Psoas muscle (tissue), 8 donors: ENCODE measurements around the gene R3HDM1. TPM values are rescaled to one million over a fixed set of nuclear protein-coding genes. Genes with fewer than 3 reads are reported as not detected.
A peak's percentile ranks its signal among the peaks of the same experiment; 100 is the strongest.

ENCODE experiments used
- ATAC-seq, 4 donors: fragments of 200-7000 bp; cut with Tn5 transposase; one replicate each; pipeline ENCODE4 v1.9.1; 2020; ENCODE audit warnings: moderate library complexity in 3 of 4, mild to moderate bottlenecking in 2 of 4
- DNase-seq, 2 donors: peaks; one replicate each; pipeline ENCODE4 v3.0.0-alpha.2; 2020
- H3K27ac ChIP-seq: fragments of 200-600 bp; one replicate; pipeline ENCODE4 v1.8.0; 2022
- H3K27me3 ChIP-seq, 3 donors: fragments of 200-600 bp in 1 of 3; one replicate each; pipeline versions ENCODE4 v1.6.1 to v1.8.0; 2013 to 2022; ENCODE audit warnings: low read length in 2 of 3, mild to moderate bottlenecking in 2 of 3, moderate library complexity in 1 of 3; ENCODE audit not compliant: insufficient read depth in 3 of 3
- H3K36me3 ChIP-seq, 2 donors: fragments of 200-600 bp in 1 of 2; one replicate each; pipeline versions ENCODE4 v1.6.1 to v1.8.0; 2013 to 2022; ENCODE audit warnings: low read depth in 1 of 2, mild to moderate bottlenecking in 1 of 2, moderate library complexity in 1 of 2; ENCODE audit not compliant: insufficient read depth in 1 of 2
- H3K4me1 ChIP-seq: fragments of 200-600 bp; one replicate; pipeline ENCODE4 v1.8.0; 2022
- H3K4me3 ChIP-seq: fragments of 200-600 bp; one replicate; pipeline ENCODE4 v1.8.0; 2022; ENCODE audit warnings: mild to moderate bottlenecking
- H3K9me3 ChIP-seq: fragments of 200-600 bp; one replicate; pipeline ENCODE4 v1.8.0; 2022
- CTCF ChIP-seq: fragments of 200-600 bp; IDR thresholded peaks from one replicate; pipeline ENCODE4 v1.8.0; 2022; ENCODE audit warnings: antibody characterized with exemption
- WGBS, 3 donors: extraction: QIAGEN DNeasy Blood & Tissue Kit; methylation state at CpG; one replicate each; pipeline versions ENCODE4 v1.1.6 to v1.1.7; 2013; 5-methylcytosine and 5-hydroxymethylcytosine counted together
- intact Hi-C, 2 donors: fragments of 100-400 bp; cut with DNase I; formaldehyde crosslinking; loops; one replicate each; pipeline versions ENCODE4 v1.11.0 to v1.14.2; 2022
- polyA plus RNA-seq, 3 donors: library from polyadenylated mRNA; stranded (reverse); fragments of 200-250 nt; gene quantifications; one replicate each; pipeline ENCODE4 v1.2.3, GENCODE V29; 2013
- total RNA-seq, 4 donors: library from RNA; stranded (reverse); fragmentation: NEBNext Ultra II Directional in 2 of 4; extraction: Animal tissue kit (Norgen Biotek cat#: 25700) in 2 of 4; gene quantifications; one replicate each; pipeline versions ENCODE4 v1.2.1 to v1.2.4, GENCODE V29; 2021 to 2023
- donor health status: healthy with polysubstance abuse.
- donor health status: DM: no; HTN: no; CAD: no; lungs with moderate emphysema.
- donor health status: Bipolar disorder and iron deficiency.
- donor health status: healthy.
- donor health status: DM: yes; HTN: yes; CAD: no.
- donor health status: DM: no; HTN: no; CAD: no.
- donor health status: DM: no; HTN: no; CAD: no.
- donor health status: DM: yes; HTN: yes; CAD: no.

The R3HDM1 gene
- total and polyA plus RNA-seq, 7 donors = 4.6 to 25.3 (median 20.1) TPM

DNA sequence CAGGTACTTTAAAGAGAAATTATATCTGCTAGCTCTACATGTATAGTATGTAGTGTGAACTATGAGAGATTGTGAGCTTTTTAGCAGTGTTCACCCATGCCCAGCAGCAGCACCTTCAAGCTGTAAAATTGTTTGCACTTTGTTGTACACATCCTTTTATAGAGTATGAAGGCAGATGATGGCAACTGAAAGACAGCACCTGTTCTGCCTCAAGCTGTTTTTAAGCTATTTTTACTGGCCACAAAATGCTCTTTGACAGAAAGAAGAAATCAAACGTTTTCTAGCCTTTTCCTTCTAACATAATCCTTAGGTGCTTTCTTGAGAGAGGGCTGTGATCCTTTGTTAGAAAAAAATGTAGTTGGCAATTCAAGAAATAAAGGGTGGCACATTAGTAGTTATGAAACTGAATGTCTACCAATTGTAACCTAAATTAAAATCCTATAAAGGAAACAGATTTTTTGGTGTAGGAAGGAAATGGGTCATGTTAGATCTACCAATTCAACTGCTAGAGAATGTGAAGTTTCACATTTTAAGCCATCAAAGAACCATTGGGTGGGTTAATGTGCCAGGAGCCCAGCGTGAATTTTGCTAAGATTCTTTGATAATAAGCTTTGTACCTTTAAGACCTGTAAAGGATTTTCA, 59.5 kb downstream of the R3HDM1 start:
- H3K4me3 ChIP-seq = no peak overlapping the region
- H3K36me3 ChIP-seq = no peaks in the 10 kb centered on the region
- ATAC-seq = no peak
- no peak for DNase-seq
- no peaks in the 10 kb centered on the region for H3K27me3 ChIP-seq
- H3K4me1 ChIP-seq = peaks cover 6% of the 10 kb centered on the region
- WGBS, 3 donors = 52 to 64% (median 59%) methylated on average over 2 of the region's 2 CpGs
- peaks cover 6% of the 10 kb centered on the region for H3K9me3 ChIP-seq
- no peak for TF ChIP-seq CTCF
- intact Hi-C loops = loop anchor here in 1 of 2 donors (10.0 kb wide), 1 partner anchor 116 kb away; no protein-coding TSS in a partner anchor
- no peak overlapping the region for H3K27ac ChIP-seq

DNA sequence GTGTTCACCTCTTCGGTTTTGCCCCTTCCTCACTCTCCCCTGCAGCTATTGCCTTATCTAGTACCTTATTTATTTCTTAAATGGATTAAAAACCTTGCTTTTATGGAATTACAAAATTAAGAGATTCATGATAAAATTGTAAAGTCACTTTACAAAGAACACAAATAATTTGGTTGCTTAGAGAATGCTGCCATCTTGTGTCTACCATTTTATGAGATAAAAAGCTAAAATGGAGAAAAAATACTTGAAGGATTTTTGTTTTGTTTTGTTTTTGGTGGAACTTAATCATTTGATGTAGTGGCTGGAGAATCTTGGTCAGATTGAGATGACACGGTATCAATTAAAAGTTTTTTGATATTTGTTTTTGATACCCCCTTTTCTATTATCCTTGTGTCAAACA, 69.6 kb downstream of the R3HDM1 start:
- Histone ChIP-seq H3K27ac (no peak overlapping the region), H3K27me3 (no peaks in the 10 kb centered on the region), H3K9me3 (no peaks in the 10 kb centered on the region), H3K4me3 (no peak overlapping the region), H3K36me3 (peaks cover 0 to 33% of the 10 kb centered on the region in 2 donors), H3K4me1 (peaks cover 4% of the 10 kb centered on the region)
- ATAC-seq = no peak
- peak; percentile 26 for TF ChIP-seq CTCF
- intact Hi-C loops = loop anchor here in 1 of 2 donors (5.0 kb wide), 1 partner anchor 129 kb away; no protein-coding TSS in a partner anchor
- 88 to 92% (median 89%) methylated on average over 2 of the region's 2 CpGs for WGBS, 3 donors
- no peak for DNase-seq

- 78 to 88% (median 78%) methylated on average over 7 of the region's 7 CpGs for WGBS, 3 donors
- Histone ChIP-seq H3K27me3 (no peaks in the 10 kb centered on the region), H3K27ac (no peak overlapping the region), H3K36me3 (peaks cover 0 to 40% of the 10 kb centered on the region in 2 donors), H3K9me3 (no peaks in the 10 kb centered on the region), H3K4me1 (no peaks in the 10 kb centered on the region), H3K4me3 (no peak overlapping the region)
- intact Hi-C loops = loop anchor here in 1 of 2 donors (5.0 kb wide), 1 partner anchor 131 kb away; no protein-coding TSS in a partner anchor
- TF ChIP-seq CTCF = no peak
- no peak for DNase-seq
- ATAC-seq = no peak
These were observed 72.3 kb downstream of the R3HDM1 start for GRCh38 chr2:135603543-135603942.

DNA sequence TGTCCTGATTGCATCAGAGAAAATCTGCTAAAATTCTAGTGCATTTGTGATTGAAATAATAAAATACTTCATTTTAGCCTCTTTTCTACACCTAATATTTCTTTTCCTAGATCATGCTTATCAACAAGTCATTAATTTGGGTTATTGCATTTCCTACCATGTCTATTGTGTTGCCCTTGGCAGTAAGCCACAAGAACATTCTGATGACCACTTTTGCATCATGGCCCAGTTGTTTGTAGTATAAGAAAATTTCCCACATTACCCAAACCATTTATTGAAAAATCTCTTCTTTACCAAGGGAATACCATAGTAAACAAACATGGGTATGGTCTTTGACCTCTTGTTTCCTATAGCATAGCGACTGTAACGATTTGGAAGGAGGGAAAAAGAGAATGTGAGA, 76.3 kb downstream of the R3HDM1 start:
- no peak for DNase-seq
- Histone ChIP-seq H3K27ac (no peak overlapping the region), H3K27me3 (no peaks in the 10 kb centered on the region), H3K9me3 (no peaks in the 10 kb centered on the region), H3K4me1 (no peaks in the 10 kb centered on the region), H3K4me3 (no peak overlapping the region), H3K36me3 (peaks cover 0 to 39% of the 10 kb centered on the region in 2 donors)
- ATAC-seq = no peak
- no peak for TF ChIP-seq CTCF
- intact Hi-C loops = no loop called here
- 88 to 95% (median 92%) methylated on average over 2 of the region's 2 CpGs for WGBS, 3 donors

DNA sequence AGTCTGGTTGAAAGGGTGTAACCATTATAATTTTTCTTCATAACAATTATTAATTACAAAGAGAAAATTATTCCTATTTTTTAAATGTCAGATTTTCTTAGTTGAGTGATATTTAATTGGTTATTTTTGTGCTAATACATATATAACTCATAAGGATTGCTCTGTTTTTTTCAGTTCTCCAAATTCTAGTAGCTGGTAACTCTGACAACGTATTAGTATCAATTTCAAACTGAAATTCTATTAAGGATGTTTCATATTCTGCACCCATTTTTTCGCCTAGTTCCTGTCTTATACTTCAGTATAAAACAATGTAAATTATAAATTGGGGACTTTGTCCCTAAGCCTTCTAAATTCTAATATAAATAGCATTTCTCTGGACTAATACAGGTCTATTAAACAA, 81.0 kb downstream of the R3HDM1 start:
- no peak for ATAC-seq
- Histone ChIP-seq H3K4me3 (no peak overlapping the region), H3K4me1 (no peaks in the 10 kb centered on the region), H3K27ac (no peak overlapping the region), H3K27me3 (no peaks in the 10 kb centered on the region), H3K36me3 (peaks cover 0 to under 1% of the 10 kb centered on the region in 2 donors), H3K9me3 (no peaks in the 10 kb centered on the region)
- intact Hi-C loops = no loop called here
- no peak for DNase-seq
- WGBS, 3 donors = 95 to 97% (median 96%) methylated on average over 2 of the region's 2 CpGs
- no peak for TF ChIP-seq CTCF
